OCI-LY7 (cell line): ENCODE measurements around the gene SOX12.
"Not testable (repeated sequence)": the region's sequence is repeated elsewhere in the genome, so short reads cannot be mapped to it uniquely, and the experiment has no call there.

Experiments used
- EZH2phosphoT487 ChIP-seq: fragments of 200-600 bp; sonication (generic); IDR thresholded peaks from 2 replicates; pipeline ENCODE4 v1.6.1; 2018; ENCODE audit warnings: low read depth, borderline replicate concordance, mild to moderate bottlenecking, mixed run types, antibody characterized with exemption, low read length, moderate library complexity, mixed read lengths
- TF ChIP-seq, protein P1 (sequence below): fragments of 200-600 bp; sonication (generic); conservative IDR thresholded peaks from 2 replicates; pipeline ENCODE4 v1.5.1; 2014; ENCODE audit warnings: mild to moderate bottlenecking, antibody characterized with exemption, low read length, moderate library complexity, mixed read lengths

- TF ChIP-seq, protein P1, sequence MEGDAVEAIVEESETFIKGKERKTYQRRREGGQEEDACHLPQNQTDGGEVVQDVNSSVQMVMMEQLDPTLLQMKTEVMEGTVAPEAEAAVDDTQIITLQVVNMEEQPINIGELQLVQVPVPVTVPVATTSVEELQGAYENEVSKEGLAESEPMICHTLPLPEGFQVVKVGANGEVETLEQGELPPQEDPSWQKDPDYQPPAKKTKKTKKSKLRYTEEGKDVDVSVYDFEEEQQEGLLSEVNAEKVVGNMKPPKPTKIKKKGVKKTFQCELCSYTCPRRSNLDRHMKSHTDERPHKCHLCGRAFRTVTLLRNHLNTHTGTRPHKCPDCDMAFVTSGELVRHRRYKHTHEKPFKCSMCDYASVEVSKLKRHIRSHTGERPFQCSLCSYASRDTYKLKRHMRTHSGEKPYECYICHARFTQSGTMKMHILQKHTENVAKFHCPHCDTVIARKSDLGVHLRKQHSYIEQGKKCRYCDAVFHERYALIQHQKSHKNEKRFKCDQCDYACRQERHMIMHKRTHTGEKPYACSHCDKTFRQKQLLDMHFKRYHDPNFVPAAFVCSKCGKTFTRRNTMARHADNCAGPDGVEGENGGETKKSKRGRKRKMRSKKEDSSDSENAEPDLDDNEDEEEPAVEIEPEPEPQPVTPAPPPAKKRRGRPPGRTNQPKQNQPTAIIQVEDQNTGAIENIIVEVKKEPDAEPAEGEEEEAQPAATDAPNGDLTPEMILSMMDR = not testable (repeated sequence)
- TF ChIP-seq EZH2phosphoT487 = not testable (repeated sequence)
Observed at GRCh38 chr20:372543-373082, 47.3 kb downstream of the SOX12 start.
